Activated gamma-delta T cell treated with Interleukin-2 at 50 U/mL for 16 hours (primary cell): ENCODE results near the gene CIDEA.

Source experiments
- DNase-seq: peaks from one replicate; pipeline ENCODE4 v3.0.0-alpha.2; 2020

The CIDEA gene

GRCh38 chr18:12302391-12303147 is 48.4 kb downstream of the CIDEA start:
- no peak for DNase-seq

GRCh38 chr18:12304351-12305210 is 50.4 kb downstream of the CIDEA start:
- no peak for DNase-seq

GRCh38 chr18:12305211-12305610 is 51.0 kb downstream of the CIDEA start:
- DNase-seq, result no peak

- no peak for DNase-seq
Measured at GRCh38 chr18:12305930-12306629, 51.9 kb downstream of the CIDEA start.

GRCh38 chr18:12306752-12307700 is 52.9 kb downstream of the CIDEA start:
- no peak for DNase-seq

- DNase-seq, result no peak
Measured at GRCh38 chr18:12307701-12308385, 53.7 kb downstream of the CIDEA start, which contains the start of gene TUBB6. Gene TUBB6 (plus strand): TSS chr18:12308241. CDS start chr18:12308293, 52 bp downstream.

GRCh38 chr18:12308386-12309100 is 54.4 kb downstream of the CIDEA start:
- no peak for DNase-seq

- no peak for DNase-seq
Measured at GRCh38 chr18:12309683-12310198, 55.6 kb downstream of the CIDEA start.

GRCh38 chr18:12310762-12311161 is 56.6 kb downstream of the CIDEA start:
- no peak for DNase-seq

- DNase-seq, result no peak
Measured at GRCh38 chr18:12312976-12313375, 58.8 kb downstream of the CIDEA start.

GRCh38 chr18:12313530-12314245 is 59.5 kb downstream of the CIDEA start:
- no peak for DNase-seq

GRCh38 chr18:12314591-12315305 is 60.6 kb downstream of the CIDEA start:
- DNase-seq, result no peak

GRCh38 chr18:12315490-12315889 is 61.3 kb downstream of the CIDEA start:
- no peak for DNase-seq

- DNase-seq, result no peak
Measured at GRCh38 chr18:12315911-12316310, 61.8 kb downstream of the CIDEA start.

- no peak for DNase-seq
Measured at GRCh38 chr18:12317664-12318333, 63.6 kb downstream of the CIDEA start.

GRCh38 chr18:12318334-12318697 is 64.2 kb downstream of the CIDEA start:
- no peak for DNase-seq

GRCh38 chr18:12318857-12319256 is 64.7 kb downstream of the CIDEA start:
- no peak for DNase-seq

- no peak for DNase-seq
Measured at GRCh38 chr18:12321333-12321732, 67.2 kb downstream of the CIDEA start.
